Bronchial epithelial cell (primary cell): ENCODE data around the gene LMAN2. TPM values are rescaled to one million over a fixed set of nuclear protein-coding genes. Genes with fewer than 3 reads are reported as not detected.
"Not testable (repeated sequence)": the region's sequence is repeated elsewhere in the genome, so short reads cannot be mapped to it uniquely, and the experiment has no call there.

ENCODE experiments used
- DNase-seq: peaks from one replicate; pipeline ENCODE4 v3.0.0-alpha.2; 2010; ENCODE audit warnings: low read depth
- FAIRE-seq: peaks from 2 replicates; lab custom pipeline; 2011; peaks lifted over from hg19 to GRCh38; lab: Jason Lieb, UNC
- H3K27me3 ChIP-seq: 2 replicates; pipeline ENCODE4 v1.5.1; 2011; ENCODE audit warnings: low read length; ENCODE audit not compliant: control insufficient read depth, insufficient read depth
- H3K36me3 ChIP-seq: 2 replicates; pipeline ENCODE4 v1.5.1; 2011; ENCODE audit warnings: low read length; ENCODE audit not compliant: control insufficient read depth, insufficient read depth
- H3K4me3 ChIP-seq: 2 replicates; pipeline ENCODE4 v1.5.1; 2011; ENCODE audit warnings: mild to moderate bottlenecking, low read depth, low read length, control low read depth
- total RNA-seq: library from RNA; depleted of rRNA; stranded (reverse); fragments of >200 nt; gene quantifications from 2 replicates; pipeline ENCODE4 v1.2.1, GENCODE V29; 2014
- TF ChIP-seq, protein P1 (sequence below): IDR thresholded peaks from 2 replicates; pipeline ENCODE4 v1.5.1; 2011; ENCODE audit warnings: mild to moderate bottlenecking, moderate library complexity, low read length, control low read depth, inconsistent platforms; ENCODE audit not compliant: insufficient read depth, severe bottlenecking

LMAN2 gene
- total RNA-seq, 1 donor from 2014 or later: 362 TPM

DNA sequence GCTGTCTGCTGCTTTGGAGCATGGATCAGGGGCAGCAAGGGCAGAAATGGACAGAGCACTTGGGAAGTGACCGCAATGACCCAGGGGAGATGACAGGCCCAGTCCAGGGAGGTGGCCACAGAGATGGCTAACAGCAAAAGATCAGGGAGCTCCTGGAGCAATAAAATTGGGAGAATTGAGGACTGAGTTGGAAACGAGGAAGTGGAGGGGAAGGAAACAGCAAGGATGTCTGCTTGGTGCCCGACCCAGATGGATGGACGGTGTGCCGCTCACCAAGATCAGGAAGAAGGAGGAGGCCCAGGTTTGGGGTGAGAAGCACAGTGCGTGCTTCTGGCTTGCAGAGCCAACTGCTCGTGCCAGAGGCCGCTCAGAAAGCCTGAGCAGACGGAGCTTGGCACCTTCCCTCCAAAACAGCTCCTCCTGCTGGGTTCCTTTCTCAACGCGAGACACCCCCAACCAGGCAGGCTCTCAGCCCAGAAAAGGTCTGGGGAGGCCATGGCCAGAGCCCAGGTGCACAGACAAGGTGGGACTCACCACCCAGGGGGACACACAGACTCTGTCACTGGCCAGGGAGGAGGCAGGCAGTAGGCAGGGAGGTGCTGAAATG, 31.1 kb upstream of the LMAN2 start:
- Histone ChIP-seq H3K4me3 (no peak overlapping the region), H3K36me3 (no peaks in the 10 kb centered on the region), H3K27me3 (no peaks in the 10 kb centered on the region)
- peak; percentile 26 for DNase-seq
- TF ChIP-seq, protein P1, sequence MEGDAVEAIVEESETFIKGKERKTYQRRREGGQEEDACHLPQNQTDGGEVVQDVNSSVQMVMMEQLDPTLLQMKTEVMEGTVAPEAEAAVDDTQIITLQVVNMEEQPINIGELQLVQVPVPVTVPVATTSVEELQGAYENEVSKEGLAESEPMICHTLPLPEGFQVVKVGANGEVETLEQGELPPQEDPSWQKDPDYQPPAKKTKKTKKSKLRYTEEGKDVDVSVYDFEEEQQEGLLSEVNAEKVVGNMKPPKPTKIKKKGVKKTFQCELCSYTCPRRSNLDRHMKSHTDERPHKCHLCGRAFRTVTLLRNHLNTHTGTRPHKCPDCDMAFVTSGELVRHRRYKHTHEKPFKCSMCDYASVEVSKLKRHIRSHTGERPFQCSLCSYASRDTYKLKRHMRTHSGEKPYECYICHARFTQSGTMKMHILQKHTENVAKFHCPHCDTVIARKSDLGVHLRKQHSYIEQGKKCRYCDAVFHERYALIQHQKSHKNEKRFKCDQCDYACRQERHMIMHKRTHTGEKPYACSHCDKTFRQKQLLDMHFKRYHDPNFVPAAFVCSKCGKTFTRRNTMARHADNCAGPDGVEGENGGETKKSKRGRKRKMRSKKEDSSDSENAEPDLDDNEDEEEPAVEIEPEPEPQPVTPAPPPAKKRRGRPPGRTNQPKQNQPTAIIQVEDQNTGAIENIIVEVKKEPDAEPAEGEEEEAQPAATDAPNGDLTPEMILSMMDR: peak; percentile 60
- no peak for FAIRE-seq

DNA sequence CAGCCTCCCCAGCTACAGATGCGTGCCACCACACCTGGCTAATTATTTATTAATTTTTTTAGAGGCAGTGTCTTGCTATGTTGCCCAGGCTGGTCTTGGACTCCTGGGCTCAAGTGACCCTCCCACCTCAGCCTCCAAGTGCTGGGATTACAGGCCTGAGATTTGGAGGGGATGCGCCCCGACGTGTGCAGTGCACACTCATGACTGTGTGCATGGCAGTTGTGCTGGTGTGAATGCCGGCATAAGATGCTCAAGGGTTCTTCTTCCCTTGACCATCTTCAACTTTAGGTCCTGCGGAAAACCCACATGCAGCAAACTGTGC, 29.3 kb upstream of the LMAN2 start:
- TF ChIP-seq, protein P1: no peak
- FAIRE-seq (no peak), DNase-seq (no peak)
- Histone ChIP-seq H3K4me3 (no peak overlapping the region), H3K36me3 (no peaks in the 10 kb centered on the region), H3K27me3 (no peaks in the 10 kb centered on the region)

DNA sequence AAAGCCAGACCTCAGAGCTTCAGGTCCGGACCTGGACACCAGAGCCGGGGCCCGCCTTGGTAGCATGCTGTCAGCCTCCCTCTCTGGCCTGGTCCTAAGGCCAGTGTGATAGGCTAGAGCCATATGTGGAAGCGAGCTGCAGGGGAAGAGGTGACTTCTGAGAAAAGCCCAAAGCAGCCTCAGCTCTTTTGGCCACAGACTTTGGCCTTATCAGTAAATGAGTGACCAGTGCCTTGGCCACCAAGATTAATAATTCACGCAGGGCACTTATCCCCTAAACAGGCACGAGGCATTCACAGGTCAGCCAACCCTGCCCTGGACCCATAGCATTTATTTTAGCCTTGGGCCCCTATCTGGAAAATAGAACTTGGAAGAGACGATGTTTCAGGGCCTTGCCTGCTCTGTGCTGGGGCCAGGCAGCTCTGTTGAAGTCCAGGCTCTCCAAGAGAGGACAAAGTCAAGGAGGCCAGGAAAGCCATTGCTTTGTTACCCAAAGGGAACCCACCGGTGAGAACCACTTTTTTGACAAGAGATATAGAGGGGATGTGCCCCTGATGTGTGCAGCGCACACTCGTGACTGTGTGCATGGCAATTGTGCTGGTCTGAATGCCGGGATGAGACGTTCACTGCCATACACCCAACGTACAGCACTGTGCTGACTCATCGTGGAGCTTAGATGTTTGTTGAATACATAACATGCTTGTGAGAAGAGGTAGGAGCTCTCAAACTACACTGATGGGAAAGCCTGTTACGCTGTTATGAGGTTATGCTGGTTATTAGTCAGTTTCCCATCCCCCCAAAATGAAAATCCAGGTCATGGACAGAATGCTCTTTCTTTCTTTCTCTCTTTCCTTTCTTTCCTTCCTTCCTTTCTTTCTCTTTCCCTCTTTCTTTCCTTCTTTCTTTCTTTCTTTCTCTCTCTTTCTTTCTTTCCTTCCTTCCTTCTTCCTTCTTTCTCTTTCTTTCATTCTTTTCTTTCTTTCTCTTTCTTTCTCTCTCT, 27.7 kb upstream of the LMAN2 start:
- Histone ChIP-seq H3K36me3 (no peaks in the 10 kb centered on the region), H3K4me3 (no peak overlapping the region), H3K27me3 (no peaks in the 10 kb centered on the region)
- TF ChIP-seq, protein P1: no peak
- FAIRE-seq (no peak), DNase-seq (peak; percentile 93)

DNA sequence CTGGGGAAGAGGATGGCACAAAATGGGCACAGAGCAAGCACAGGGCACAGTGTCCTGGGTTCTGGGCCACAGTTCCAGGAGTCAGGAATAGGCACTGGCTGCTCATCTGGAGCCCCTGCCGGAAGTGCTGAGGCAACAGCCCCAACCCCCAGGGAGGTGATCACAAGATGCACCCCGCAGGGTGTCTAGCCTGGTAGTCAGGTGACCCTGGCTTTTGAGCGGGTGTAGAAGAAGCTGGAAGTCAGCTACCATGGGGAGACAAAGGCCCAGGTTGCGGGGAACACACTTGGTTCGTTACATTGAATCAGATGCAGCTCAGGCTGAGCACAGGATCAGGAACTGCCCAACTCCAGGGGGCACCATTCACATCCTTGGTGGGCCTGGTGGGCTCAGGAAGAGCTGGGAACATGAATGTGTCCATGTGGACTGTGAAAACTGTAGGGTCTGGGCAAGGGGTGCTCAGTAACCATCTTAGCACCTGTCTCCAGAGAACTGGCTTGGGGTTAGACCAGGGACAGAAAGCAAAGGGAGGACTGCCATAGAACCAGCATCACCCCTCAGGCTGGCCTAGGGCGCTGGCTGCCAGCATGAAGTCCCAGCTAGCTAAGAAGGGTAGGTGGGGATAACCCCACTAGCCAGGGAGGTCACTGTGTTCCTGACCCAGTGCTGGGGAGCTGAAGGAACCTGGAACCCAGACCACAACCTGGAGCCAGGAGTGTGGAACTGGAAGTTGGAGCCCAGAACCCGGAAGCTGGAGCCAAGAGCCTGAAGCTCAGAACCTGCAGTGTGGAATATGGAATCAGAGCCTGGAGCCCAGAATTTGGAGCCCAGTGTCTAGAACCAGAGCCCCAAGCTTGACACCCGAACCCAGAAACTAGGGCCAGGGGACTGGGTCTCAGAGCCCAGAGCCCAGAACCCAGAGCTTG, 26.6 kb upstream of the LMAN2 start:
- no peaks in the 10 kb centered on the region for H3K36me3 ChIP-seq
- TF ChIP-seq, protein P1: no peak
- H3K27me3 ChIP-seq: no peaks in the 10 kb centered on the region
- FAIRE-seq: no peak
- no peak for DNase-seq
- no peak overlapping the region for H3K4me3 ChIP-seq

DNA sequence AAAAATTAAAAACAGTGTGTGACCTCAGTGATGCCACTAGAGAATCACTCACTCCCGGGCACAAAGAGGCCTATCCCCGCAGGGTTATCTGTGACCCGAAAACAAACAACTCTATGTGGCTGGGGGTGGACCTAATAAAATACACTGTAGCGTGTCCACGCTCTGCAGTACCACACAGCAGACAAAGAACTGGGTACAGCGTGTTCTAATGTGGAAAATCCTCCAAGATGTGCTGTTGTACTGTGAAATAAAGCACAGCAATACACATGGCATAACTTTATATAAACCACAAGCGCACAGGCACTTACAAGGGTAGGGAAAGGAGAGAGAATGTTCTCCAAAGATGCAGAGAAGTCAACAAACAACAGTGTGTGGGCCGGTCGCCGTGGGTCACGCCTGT, 24.6 kb upstream of the LMAN2 start:
- TF ChIP-seq, protein P1: no peak
- Histone ChIP-seq H3K4me3 (no peak overlapping the region), H3K27me3 (no peaks in the 10 kb centered on the region), H3K36me3 (peaks cover 3% of the 10 kb centered on the region)
- no peak for DNase-seq
- FAIRE-seq: no peak

DNA sequence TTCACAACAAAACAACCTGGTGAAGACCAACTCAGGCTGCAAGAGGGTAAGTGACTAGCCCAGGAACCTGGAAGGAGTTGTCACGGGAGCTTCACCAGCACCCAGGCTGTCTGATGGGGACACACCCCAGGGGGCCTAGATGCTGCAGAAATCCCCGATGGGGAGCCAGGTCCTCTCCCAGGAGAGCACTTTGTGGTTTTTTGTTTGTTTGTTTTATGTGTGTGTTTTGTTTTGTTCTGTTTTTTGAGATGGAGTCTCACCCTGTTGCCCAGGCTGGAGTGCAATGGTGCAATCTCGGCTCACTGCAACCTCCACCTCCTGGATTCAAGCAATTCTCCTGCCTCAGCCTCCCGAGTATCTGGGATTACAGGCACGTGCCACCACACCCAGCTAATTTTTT, 24.0 kb upstream of the LMAN2 start:
- not testable (repeated sequence) for H3K27me3 ChIP-seq, H3K4me3 ChIP-seq, DNase-seq, H3K36me3 ChIP-seq, FAIRE-seq
